Body of pancreas (tissue), 4 donors: Measurements from ENCODE around the gene CCT7. TPM values are rescaled to one million over a fixed set of nuclear protein-coding genes. Genes with fewer than 3 reads are reported as not detected.

Source experiments
- ATAC-seq: fragments of 150-250 bp; one replicate; pipeline ENCODE4 v1.9.1; 2016
- DNase-seq, 4 donors: peaks; one replicate each; pipeline ENCODE4 v3.0.0-alpha.2; 2019
- H3K27ac ChIP-seq, 4 donors: fragments of 200-600 bp; sonication (generic); 1 replicate in 3 of 4; 2 replicates in 1 of 4; pipeline versions ENCODE4 v1.5.1 to v1.6.1; 2016 to 2019; ENCODE audit warnings: mild to moderate bottlenecking in 1 of 4, mixed read lengths in 1 of 4, moderate library complexity in 1 of 4
- H3K27me3 ChIP-seq, 2 donors: fragments of 200-600 bp; sonication (generic); one replicate each; pipeline ENCODE4 v1.6.0; 2016; ENCODE audit warnings: mild to moderate bottlenecking in 1 of 2
- H3K36me3 ChIP-seq, 2 donors: fragments of 200-600 bp; sonication (generic); replicated peaks in 1 of 2; 2 replicates each; pipeline ENCODE4 v1.5.1; 2016; ENCODE audit warnings: low read depth in 2 of 2; ENCODE audit not compliant: insufficient read depth in 1 of 2
- H3K4me1 ChIP-seq: fragments of 200-600 bp; sonication (generic); one replicate; pipeline ENCODE4 v1.6.0; 2016
- H3K4me3 ChIP-seq, 2 donors: fragments of 200-600 bp; sonication (generic); 1 replicate in 1 of 2; 2 replicates in 1 of 2; pipeline ENCODE4 v1.5.1; 2016 to 2019
- H3K9me3 ChIP-seq, 3 donors: fragments of 200-600 bp; sonication (generic); 1 replicate in 2 of 3; 2 replicates in 1 of 3; pipeline ENCODE4 v1.5.1; 2016
- POLR2A ChIP-seq, 3 donors: fragments of 450-650 bp; IDR thresholded peaks; one replicate each; pipeline ENCODE4 v1.6.1; 2016; ENCODE audit warnings: antibody characterized with exemption in 3 of 3, mild to moderate bottlenecking in 2 of 3
- WGBS, 2 donors: methylation state at CpG; one replicate each; pipeline ENCODE4 v1.1.5; 2017; 5-methylcytosine and 5-hydroxymethylcytosine counted together
- intact Hi-C: fragments of 100-400 bp; cut with DNase I; formaldehyde crosslinking; loops from one replicate; pipeline ENCODE4 v1.15.1; 2023
- total RNA-seq, 2 donors: library from RNA; depleted of rRNA; stranded (reverse); fragments of >200 nt; gene quantifications; one replicate each; pipeline ENCODE4 v1.1.0, GENCODE V29; 2016
- TF ChIP-seq, protein P1 (sequence below), 7 experiments: fragments of 450-650 bp in 4 of 7; fragments of 200-600 bp in 3 of 7; sonication (generic) in 3 of 7; IDR thresholded peaks; one replicate each; pipeline ENCODE4 v1.5.1; 2016 to 2019; ENCODE audit warnings: antibody characterized with exemption in 7 of 7

The CCT7 gene
- total RNA-seq, 2 donors from 2014 or later: 88.7 to 92.3 TPM

DNA sequence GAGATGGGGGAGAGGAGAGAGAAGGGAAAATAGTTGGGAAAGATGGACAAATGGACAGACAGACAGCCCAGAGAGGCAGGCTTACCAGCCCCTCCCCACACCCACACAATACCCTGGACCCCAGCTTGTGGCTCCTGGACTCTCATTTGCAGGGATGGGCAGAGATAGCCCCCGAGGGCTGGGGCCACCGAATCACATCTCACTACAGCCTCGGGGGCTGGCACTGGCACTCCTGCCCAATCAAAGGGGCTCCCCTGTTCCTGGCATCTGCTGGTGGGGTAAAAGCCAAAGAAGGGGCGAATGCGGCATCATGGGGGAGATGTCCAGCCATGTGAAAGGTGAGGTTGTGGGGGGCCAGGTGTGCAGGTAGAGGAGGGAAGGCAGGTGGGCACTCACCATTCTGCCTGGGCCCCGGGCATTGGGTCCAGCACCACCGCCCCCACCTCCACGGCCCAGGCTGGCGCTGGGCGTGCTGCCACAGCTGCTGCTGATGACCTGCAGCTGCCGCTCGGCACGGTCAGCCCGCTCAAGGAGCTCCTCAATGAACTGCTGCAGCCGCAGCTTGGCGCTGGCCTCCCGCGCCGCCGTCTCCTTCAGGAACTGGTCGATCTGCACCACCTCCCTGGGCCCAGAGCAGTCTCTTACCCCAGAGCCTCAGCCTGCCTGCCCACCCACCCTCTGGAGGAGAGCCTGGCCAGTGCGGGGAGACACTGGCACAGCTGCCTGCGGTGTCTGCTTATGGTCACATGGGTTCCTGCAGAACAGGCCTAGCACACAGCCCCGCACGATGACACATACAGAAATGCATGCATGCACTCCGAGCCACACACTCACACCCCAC lies 32.2 kb downstream of the CCT7 start:
- Histone ChIP-seq H3K4me3 (no peak overlapping the region), H3K36me3 (no peaks in the 10 kb centered on the region), H3K27ac (no peak overlapping the region), H3K27me3 (peaks cover 0 to 7% of the 10 kb centered on the region in 2 donors), H3K4me1 (peaks cover 9% of the 10 kb centered on the region), H3K9me3 (peaks cover 0 to 4% (median 0%) of the 10 kb centered on the region in 3 donors)
- DNase-seq (no peak), ATAC-seq (no peak)
- no peak for TF ChIP-seq POLR2A (IDR thresholded peaks at IDR 0.05)
- TF ChIP-seq, protein P1, sequence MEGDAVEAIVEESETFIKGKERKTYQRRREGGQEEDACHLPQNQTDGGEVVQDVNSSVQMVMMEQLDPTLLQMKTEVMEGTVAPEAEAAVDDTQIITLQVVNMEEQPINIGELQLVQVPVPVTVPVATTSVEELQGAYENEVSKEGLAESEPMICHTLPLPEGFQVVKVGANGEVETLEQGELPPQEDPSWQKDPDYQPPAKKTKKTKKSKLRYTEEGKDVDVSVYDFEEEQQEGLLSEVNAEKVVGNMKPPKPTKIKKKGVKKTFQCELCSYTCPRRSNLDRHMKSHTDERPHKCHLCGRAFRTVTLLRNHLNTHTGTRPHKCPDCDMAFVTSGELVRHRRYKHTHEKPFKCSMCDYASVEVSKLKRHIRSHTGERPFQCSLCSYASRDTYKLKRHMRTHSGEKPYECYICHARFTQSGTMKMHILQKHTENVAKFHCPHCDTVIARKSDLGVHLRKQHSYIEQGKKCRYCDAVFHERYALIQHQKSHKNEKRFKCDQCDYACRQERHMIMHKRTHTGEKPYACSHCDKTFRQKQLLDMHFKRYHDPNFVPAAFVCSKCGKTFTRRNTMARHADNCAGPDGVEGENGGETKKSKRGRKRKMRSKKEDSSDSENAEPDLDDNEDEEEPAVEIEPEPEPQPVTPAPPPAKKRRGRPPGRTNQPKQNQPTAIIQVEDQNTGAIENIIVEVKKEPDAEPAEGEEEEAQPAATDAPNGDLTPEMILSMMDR (IDR thresholded peaks at IDR 0.05): no peak
- 86 to 92% methylated on average over 18 to 26 of the region's 26 CpGs for whole genome bisulfite sequencing, 2 donors
- intact Hi-C loops: no loop called here

DNA sequence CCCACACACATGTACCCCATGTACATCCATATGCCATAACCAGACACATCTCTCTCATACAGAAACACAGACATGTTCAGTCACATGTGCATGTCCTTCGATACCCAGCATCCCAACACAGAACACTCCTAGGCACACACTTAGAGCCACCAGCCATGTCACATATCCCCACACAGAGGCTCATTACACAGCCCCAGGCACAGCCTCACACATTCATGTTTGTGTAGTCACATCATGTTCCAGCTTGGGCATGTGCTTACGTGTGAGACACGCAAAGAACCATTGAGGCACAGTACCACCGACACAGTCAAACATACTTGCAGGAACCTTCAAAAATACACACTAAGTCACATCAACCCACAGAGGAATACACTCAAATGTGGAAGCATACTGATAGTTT lies 32.9 kb downstream of the CCT7 start:
- no peak for ATAC-seq
- no peak for TF ChIP-seq POLR2A (IDR thresholded peaks at IDR 0.05)
- TF ChIP-seq, protein P1 (IDR thresholded peaks at IDR 0.05): no peak
- 90 to 93% methylated on average over 4 of the region's 4 CpGs for WGBS, 2 donors

DNA sequence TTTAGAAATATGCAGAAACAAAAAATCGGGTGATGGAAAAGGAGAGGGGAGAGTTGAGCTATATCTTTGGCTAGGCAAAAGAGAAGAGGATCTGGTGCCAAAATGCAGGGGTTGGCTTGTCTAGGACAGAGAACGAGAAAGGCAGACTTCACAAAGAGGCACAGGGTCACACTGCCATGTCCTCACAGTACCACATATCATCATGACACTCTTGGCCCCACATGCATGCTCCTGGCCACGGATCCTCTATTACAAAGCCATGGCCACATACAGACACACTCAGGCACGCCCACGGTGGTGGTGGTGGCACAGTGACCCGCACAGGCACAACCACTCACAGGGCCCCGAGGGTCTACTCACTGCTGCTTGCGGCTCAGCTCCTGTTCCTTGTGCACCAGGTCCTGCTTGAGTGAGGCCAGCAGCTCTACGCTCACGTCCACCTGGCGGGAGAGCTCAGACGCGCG lies 34.3 kb downstream of the CCT7 start:
- 55 to 60% methylated on average over 6 to 14 of the region's 14 CpGs for WGBS, 2 donors
- H3K4me1 ChIP-seq: peaks cover 9% of the 10 kb centered on the region
- peaks cover 0 to 4% (median 0%) of the 10 kb centered on the region in 3 donors for H3K9me3 ChIP-seq
- no peaks in the 10 kb centered on the region for H3K36me3 ChIP-seq
- peaks cover 0 to 7% of the 10 kb centered on the region in 2 donors for H3K27me3 ChIP-seq
- intact Hi-C loops: no loop called here
- no peak overlapping the region for H3K4me3 ChIP-seq
- TF ChIP-seq, protein P1 (IDR thresholded peaks at IDR 0.05): no peak
- no peak for TF ChIP-seq POLR2A (IDR thresholded peaks at IDR 0.05)
- H3K27ac ChIP-seq: no peak overlapping the region
- DNase-seq (no peak), ATAC-seq (no peak)

More for the DNA sequence above, 32.9 kb downstream of the CCT7 start:
- Histone ChIP-seq H3K4me3 (no peak overlapping the region), H3K9me3 (peaks cover 0 to 4% (median 0%) of the 10 kb centered on the region in 3 donors), H3K36me3 (no peaks in the 10 kb centered on the region), H3K27ac (no peak overlapping the region), H3K4me1 (peaks cover 9% of the 10 kb centered on the region), H3K27me3 (peaks cover 0 to 7% of the 10 kb centered on the region in 2 donors)
- no peak for DNase-seq
- intact Hi-C loops: no loop called here

DNA sequence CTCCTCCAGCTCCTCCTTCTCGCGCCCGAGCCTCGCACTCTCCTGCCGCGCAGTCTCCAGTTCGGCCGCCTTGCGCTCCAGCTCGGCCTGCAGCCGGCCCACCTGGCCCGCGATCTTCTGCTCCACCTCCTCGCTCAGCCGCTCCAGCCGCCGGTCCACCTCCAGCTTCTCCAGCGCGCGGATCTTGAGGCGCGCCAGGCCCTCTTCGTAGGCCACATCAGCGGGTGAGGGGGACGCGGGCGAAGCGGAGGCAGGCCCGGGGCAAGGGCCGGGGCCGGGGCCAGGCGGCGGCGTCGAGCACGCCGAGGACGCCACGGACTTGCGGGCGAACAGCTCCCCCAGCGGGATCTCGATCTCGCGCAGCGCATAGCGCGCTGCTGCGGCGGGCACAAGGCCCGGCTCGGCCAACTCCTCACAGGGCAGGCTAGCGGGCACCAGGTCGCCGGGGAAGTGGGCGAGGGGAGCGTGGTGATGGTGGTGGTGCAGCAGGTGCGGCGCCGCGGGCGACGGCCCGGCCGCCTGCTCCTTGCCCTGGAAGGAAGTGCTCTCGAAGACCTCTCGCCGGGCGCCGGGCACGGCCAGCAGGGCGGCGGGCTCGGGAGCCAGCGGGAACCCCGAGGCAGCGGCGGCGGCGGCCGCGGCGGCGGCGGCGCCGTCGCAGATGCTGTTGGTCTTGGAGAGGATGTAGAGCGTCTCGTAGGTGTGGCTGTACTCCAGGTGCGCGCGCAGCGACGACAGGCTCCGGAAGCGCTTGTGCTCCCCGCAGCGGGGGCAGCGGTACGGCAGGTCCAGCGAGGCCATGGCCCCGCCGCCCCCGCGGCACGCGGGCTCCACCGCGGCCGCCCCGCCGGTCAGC lies 35.0 kb downstream of the CCT7 start:
- WGBS, 2 donors: 0 to 9% methylated on average over 6 to 69 of the region's 113 CpGs
- no peak overlapping the region for H3K4me3 ChIP-seq
- TF ChIP-seq POLR2A (IDR thresholded peaks at IDR 0.05): peak in 1 of 3 donors; percentile 11
- TF ChIP-seq, protein P1 (IDR thresholded peaks at IDR 0.05): peak in 4 of 7 experiments; percentile 14 to 33 (median 22)
- no peaks in the 10 kb centered on the region for H3K36me3 ChIP-seq
- H3K27me3 ChIP-seq: peaks cover 0 to 7% of the 10 kb centered on the region in 2 donors
- H3K27ac ChIP-seq: no peak overlapping the region
- peak; percentile 62 to 81 (median 81) for DNase-seq
- intact Hi-C loops: no loop called here
- peak; percentile 68 for ATAC-seq
- peaks cover 9% of the 10 kb centered on the region for H3K4me1 ChIP-seq
- H3K9me3 ChIP-seq: peaks cover 0 to 4% (median 0%) of the 10 kb centered on the region in 3 donors
